ENCODE results near the gene RIN3.
"Not testable (repeated sequence)": the region's sequence is repeated elsewhere in the genome, so short reads cannot be mapped to it uniquely, and the experiment has no call there.

RIN3 gene

DNA sequence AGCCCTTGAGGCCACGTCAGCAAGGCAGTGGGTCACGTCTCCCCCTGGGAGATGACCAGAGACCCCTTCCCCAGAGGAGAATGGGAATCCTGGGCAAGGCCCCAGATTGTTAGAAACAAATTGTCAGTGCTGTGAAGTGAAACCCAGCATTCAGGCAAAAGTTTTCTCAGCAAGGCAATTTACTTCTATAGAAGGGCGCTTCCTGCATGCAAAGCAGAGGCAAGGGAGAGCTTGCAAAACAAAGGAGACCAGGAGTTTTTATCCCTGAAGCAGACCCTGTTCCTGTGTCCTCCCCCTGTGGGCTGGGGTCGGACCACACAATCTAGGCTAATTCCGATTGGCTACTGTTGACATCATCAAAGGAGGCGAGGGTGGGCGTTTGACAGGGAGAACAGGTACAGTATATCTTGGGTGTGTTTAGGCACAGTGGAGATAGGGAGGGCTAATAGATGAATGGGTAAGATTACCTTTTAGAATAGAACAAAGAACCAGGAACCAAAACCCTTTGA, 114.2 kb downstream of the RIN3 start:
- no peak for DNase-seq (ENCODE audit: low read depth in 3 of 3)

DNA sequence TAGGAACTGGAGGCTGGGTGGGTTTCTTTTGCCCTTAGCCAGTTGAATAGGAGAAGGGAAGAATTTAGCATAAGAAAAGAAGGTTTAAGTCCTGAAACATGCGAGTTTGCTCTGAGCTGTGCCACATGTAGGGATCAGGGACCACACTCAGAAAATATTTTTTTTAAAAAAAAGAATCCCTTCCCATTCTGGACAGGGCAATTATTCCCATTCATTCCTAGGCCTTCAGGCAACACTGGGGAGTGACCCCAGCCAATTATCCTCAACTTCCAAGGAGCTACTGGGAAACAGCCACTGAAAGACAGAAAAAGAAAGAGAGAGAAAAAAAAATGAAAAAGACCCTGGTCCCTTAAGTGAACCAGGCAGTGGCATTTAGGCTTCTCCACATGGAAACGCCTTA, 115.1 kb downstream of the RIN3 start:
- no peak for DNase-seq (ENCODE audit: low read depth in 3 of 3)

GRCh38 chr14:92630367-92630766, 116.8 kb downstream of the RIN3 start:
- no peak for DNase-seq (ENCODE audit: low read depth in 3 of 3)

- DNase-seq (ENCODE audit: low read depth in 3 of 3), result no peak
Observed at GRCh38 chr14:92631098-92631497, 117.5 kb downstream of the RIN3 start.

DNA sequence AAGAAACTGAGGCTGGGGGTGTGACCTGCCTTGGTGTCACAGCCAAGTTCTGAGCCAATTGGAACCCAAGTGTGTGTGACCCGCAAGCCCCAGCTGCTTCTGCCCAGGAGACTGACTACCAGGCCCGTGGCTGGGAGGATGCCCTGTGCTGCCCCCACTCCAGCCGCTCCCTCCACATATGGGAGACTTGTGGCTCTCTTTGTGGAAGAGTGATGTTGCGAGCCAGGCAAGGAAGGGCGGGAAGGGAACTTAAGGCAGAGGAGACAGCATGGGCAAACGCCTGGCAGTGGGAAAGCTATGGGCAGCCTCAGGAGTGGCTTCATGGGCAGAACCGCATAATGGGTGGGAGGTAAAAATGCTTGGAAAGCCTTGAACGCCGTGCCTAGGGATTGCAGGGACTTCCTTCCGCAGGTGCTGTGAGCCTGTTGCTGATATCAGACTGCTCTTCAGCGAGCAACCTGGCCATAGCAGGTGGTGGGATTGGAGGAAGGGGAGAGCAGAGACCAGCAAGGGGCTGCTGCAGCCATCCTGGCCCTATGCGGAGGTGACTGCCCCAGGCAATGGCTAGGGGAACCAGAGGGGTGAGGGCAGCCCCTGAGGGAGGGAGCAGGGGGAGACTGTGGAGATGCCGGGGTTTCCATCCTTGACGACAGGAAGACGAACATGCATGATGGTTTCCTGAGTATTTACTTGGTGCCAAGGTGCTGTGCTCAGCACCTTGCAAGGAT, 119.1 kb downstream of the RIN3 start:
- no peak for DNase-seq (ENCODE audit: low read depth in 3 of 3)

GRCh38 chr14:92633274-92633616, 119.7 kb downstream of the RIN3 start:
- no peak for DNase-seq (ENCODE audit: low read depth in 3 of 3)

DNA sequence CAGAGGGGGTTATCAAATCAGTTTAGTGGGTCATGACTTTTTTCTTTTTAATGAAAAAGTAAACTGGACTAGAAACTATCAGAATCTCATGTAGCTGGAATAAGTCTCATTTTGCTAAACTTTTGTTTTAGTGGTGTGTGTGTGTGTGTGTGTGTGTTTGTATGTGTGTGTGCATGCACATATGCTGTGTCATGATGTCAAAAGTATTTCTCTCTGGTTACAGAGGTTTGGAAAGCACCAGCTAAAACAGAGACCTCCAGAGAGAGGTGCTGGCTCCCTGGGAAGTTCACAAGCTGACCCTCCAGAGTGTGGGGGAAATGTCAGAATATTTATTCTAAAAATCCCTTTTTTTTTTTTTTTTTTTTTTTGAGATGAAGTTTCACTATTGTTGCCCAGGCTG, 120.1 kb downstream of the RIN3 start:
- no peak for DNase-seq (ENCODE audit: low read depth in 3 of 3)

- no peak for DNase-seq (ENCODE audit: low read depth in 3 of 3)
Observed at GRCh38 chr14:92635031-92635430, 121.5 kb downstream of the RIN3 start.

- DNase-seq (ENCODE audit: low read depth in 3 of 3), result no peak
Observed at GRCh38 chr14:92635896-92636295, 122.3 kb downstream of the RIN3 start.

GRCh38 chr14:92637228-92637627, 123.6 kb downstream of the RIN3 start:
- no peak for DNase-seq (ENCODE audit: low read depth in 3 of 3)

DNA sequence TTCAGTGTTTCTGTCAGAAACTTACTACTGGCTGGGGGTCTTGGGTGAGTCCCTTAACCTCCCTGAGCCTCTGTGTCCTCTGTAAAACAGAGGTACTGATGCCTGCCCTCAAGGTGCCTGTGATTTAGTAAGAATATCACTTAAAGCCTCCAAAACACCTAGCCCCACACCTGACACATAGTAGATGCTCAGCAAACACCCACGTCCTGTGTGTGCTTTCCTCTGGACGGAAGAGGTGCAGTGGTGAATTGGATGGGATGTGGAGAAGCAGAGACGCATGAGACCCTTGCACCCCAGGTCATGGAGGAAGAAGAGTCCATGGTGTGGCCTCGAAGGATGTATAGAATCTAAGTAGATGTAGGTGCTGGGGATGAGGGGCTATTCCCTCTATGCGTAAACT, 124.3 kb downstream of the RIN3 start:
- no peak for DNase-seq (ENCODE audit: low read depth in 3 of 3)

DNA sequence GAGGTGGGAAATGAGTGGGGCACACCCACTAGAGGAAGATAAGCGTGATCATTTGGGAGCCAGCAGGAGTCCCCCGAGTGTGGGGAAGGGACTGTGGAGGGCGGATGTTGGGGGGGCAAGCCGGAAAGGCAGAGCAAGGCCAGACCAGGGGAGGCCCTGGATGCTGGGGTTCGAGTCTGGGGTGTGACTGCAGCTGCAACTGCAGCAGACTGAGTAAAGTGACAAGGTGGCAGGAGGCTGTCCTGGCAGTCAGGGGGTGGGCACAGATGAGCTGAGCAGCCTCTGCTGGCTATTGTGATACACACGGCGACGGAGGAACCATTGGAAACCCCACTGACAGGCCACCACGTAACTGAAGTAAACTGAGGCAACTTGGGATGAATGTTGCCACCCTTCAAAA, 124.7 kb downstream of the RIN3 start:
- DNase-seq (ENCODE audit: low read depth in 3 of 3), result no peak

DNA sequence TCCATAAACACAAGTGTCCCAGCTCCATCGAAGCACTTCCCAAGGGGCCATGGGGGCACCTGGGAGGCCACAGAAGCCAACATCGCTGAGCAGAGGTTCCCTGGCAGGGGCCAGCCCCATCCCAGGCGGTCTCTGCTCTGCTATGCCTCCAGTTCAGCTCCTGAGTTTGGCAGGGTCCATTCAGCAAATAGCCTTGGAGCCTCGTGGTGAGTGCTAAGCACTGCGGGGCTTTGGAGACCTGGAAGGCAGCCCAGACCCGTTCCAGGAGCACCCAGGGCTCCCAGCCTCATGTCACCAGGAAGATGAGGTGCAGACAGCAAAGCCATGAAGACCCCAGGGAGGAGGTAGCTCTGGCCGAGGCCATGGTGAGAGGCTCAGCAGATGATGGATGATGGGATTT, 125.3 kb downstream of the RIN3 start:
- DNase-seq (ENCODE audit: low read depth in 3 of 3), result no peak

GRCh38 chr14:92639472-92640117, 126.0 kb downstream of the RIN3 start:
- not testable (repeated sequence) for DNase-seq (ENCODE audit: low read depth in 3 of 3)

DNA sequence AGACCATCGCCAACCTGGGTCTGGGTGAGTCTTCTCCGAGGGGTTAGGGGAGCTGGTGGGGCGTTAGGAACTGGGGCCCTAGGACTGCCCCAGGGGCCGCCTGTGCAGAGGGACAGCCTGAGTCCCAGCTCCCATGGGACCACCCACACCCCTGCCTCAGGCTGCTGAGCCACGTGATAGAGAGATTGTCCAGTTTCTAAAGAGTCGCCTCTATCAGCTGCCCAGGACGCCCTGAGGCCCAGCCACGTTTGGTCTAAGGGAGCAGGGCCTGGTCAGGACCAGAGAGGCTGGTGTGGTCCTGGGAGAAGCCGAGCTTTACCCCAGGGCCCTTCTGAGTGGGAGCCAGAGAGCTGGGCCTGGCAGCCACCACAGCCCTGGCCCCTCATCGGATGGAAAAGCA, 127.7 kb downstream of the RIN3 start:
- DNase-seq (ENCODE audit: low read depth in 3 of 3), result no peak

DNA sequence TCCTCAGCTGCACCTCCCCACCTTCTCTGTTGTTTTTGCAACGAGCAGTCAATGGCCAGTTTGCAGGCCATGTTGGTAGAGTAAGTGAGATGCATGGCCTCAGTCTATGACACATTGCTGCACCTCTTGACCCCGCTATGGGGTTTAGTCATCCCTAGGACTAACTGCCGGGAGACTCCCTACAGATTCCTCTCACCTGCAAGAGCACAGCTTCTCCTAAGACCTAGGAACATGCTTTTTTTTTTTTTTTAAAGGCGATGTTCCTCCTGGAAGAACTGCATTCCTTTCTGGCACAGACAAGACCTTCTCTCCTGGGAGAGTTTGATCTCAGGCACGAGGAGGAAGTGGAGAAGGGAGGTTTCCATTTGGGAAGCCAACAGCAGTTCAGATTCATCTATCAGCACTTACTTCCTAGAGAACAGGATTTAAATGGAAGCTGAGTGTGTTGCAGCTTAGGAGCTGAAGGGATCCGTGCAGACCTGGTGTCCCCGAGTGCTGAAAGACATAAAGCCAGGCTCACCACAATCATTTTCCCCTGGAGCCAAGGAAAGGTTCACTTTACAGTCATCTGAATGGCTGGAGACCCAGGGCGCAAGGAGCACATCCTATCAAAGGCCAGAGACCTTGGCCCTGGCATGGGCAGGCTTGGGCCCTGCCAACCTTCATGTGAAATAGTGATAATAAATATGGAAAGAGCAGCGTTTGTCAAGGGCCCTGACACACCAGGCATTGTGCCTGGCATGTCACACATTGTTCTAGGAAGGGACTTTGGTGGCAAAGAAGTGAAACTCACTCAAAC, 130.8 kb downstream of the RIN3 start:
- DNase-seq (ENCODE audit: low read depth in 3 of 3), result no peak

DNA sequence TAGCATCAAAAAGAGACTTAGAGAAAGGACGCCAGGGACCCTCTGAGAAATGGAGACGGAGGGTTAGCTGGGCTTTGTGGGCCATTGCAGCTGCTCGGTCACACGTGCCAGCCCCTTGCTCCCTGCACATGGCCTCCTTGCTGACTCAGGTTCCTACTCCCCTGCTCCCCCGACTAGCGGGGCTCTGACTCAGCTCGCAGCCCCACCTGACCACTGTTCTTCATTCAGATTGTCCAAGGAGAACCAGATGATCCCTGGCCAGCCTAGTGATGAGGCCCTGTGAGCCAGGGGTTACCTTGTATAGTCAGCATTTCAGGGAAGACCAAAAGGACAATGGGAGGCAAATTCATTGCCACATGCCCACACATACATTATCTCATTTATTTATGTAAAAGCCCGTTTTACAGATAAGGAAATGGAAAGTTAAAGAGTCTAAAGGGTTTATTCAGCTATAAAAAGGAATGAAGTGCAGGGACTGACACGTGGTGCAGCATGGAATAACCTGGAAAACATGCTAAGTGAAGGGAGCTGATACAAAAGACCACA, 131.5 kb downstream of the RIN3 start:
- no peak for DNase-seq (ENCODE audit: low read depth in 3 of 3)

GRCh38 chr14:92645841-92646478, 132.4 kb downstream of the RIN3 start:
- no peak for DNase-seq (ENCODE audit: low read depth in 3 of 3)

GRCh38 chr14:92646952-92647796, 133.6 kb downstream of the RIN3 start:
- DNase-seq (ENCODE audit: low read depth in 3 of 3), result no peak

- DNase-seq (ENCODE audit: low read depth in 3 of 3), result no peak
Observed at GRCh38 chr14:92647797-92648279, 134.3 kb downstream of the RIN3 start.

GRCh38 chr14:92649066-92649465, 135.5 kb downstream of the RIN3 start:
- DNase-seq (ENCODE audit: low read depth in 3 of 3), result no peak
